ENCODE data around the gene PSMC4. TPM values are rescaled to one million over a fixed set of nuclear protein-coding genes. Genes with fewer than 3 reads are reported as not detected.

Gene PSMC4
- total RNA-seq, 1 experiment from 2014 or later = 2,386 TPM

- no peaks in the 10 kb centered on the region for H3K27me3 ChIP-seq (ENCODE audit: control insufficient read depth, insufficient read depth, low read length)
- POLR2A ChIA-PET = interaction anchor here (0.5 to 3.2 kb wide), 24 partner anchors 9 to 312 kb away, joined by 3 to 55 read pairs (median 4); partner anchors contain the start of genes FBL, PSMC4, ZNF780A and ZNF780B
- H3K27ac ChIP-seq (ENCODE audit: low read length) = peak within 1 kb of the TSS; percentile 83
- H3K36me3 ChIP-seq (ENCODE audit: control insufficient read depth, insufficient read depth, low read length) = no peaks in the 10 kb centered on the region
- peaks cover 19% of the 10 kb centered on the region for H3K4me1 ChIP-seq (ENCODE audit: control insufficient read depth, insufficient read depth, low read length)
- intact Hi-C loops (cut with micrococcal nuclease; ENCODE audit: unreplicated experiment) (loop anchor here (1.0 to 5.0 kb wide), 2 partner anchors 26 to 225 kb away; partner anchors contain the start of gene PSMC4), in situ Hi-C loops (cut with HindIII; ENCODE audit: low pct_unique_long_range_greater_than_20kb, low sequenced_read_pairs) (no loop called here)
- peak within 1 kb of the TSS; percentile 35 to 49 for H3K4me3 ChIP-seq (ENCODE audit: low read depth in 2 of 2, low read length in 2 of 2)
- H3K9me3 ChIP-seq (ENCODE audit: control insufficient read depth, insufficient read depth, low read depth, low read length) = peaks cover 21% of the 10 kb centered on the region
- peak; percentile 100 for DNase-seq (ENCODE audit: low read depth, low spot score)
- peak; percentile 98 for ATAC-seq
- TF ChIP-seq POLR2AphosphoS5 (IDR thresholded peaks at IDR 0.05; ENCODE audit: low read depth, low read length) = no peak
- no peak for TF ChIP-seq CTCF (IDR thresholded peaks at IDR 0.05)
- CTCF ChIA-PET = interaction anchor here (0.5 to 3.4 kb wide), 7 partner anchors 23 to 558 kb away, joined by 3 to 15 read pairs (median 5); partner anchors contain the start of gene PSMC4
- BruUV-seq (replicated peaks) = no TSS peak
Measured at GRCh38 chr19:39996811-39997637, 26.1 kb downstream of the PSMC4 start, which contains the start of gene ZNF546. Gene ZNF546, plus strand, starts transcription at chr19:39997060. Its CDS starts 1,267 bp downstream, at chr19:39998327.

GRCh38 chr19:39997638-39998216 is 26.8 kb downstream of the PSMC4 start:
- ATAC-seq (peak; percentile 12; the same call in 1 of the 2 replicates), DNase-seq (ENCODE audit: low read depth, low spot score) (no peak)
- intact Hi-C loops (cut with micrococcal nuclease; ENCODE audit: unreplicated experiment) (loop anchor here (5.0 kb wide), 1 partner anchor 225 kb away; no protein-coding TSS in a partner anchor), in situ Hi-C loops (cut with HindIII; ENCODE audit: low pct_unique_long_range_greater_than_20kb, low sequenced_read_pairs) (no loop called here)
- Histone ChIP-seq H3K4me3 (ENCODE audit: low read depth in 2 of 2, low read length in 2 of 2) (peak overlapping the region; percentile 35 to 49), H3K36me3 (ENCODE audit: control insufficient read depth, insufficient read depth, low read length) (no peaks in the 10 kb centered on the region), H3K27me3 (ENCODE audit: control insufficient read depth, insufficient read depth, low read length) (no peaks in the 10 kb centered on the region), H3K9me3 (ENCODE audit: control insufficient read depth, insufficient read depth, low read depth, low read length) (peaks cover 21% of the 10 kb centered on the region), H3K4me1 (ENCODE audit: control insufficient read depth, insufficient read depth, low read length) (peaks cover 19% of the 10 kb centered on the region), H3K27ac (ENCODE audit: low read length) (peak overlapping the region; percentile 83)
- POLR2A ChIA-PET = interaction anchor here (0.5 to 3.2 kb wide), 11 partner anchors 8 to 311 kb away, joined by 4 to 55 read pairs (median 6); partner anchors contain the start of genes FBL, PSMC4 and ZNF780A
- no TSS peak for BruUV-seq (replicated peaks)
- no peak for TF ChIP-seq TCF7L2 (IDR thresholded peaks at IDR 0.05; ENCODE audit: low read depth, low read length)
- no peak for TF ChIP-seq POLR2AphosphoS5 (IDR thresholded peaks at IDR 0.05; ENCODE audit: low read depth, low read length)
- no peak for TF ChIP-seq REST (IDR thresholded peaks at IDR 0.05; ENCODE audit: insufficient read depth in 1 of 2, low read depth in 2 of 2, low read length in 1 of 2)
- no peak for TF ChIP-seq SIN3A (IDR thresholded peaks at IDR 0.05; ENCODE audit: borderline replicate concordance, insufficient read depth, low read depth, low read length)
- TF ChIP-seq CTCF (IDR thresholded peaks at IDR 0.05) = no peak
- CTCF ChIA-PET = interaction anchor here (0.5 to 3.4 kb wide), 4 partner anchors 24 to 168 kb away, joined by 3 to 15 read pairs (median 4); partner anchors contain the start of gene PSMC4
